Esophagus mucosa (tissue), 1 donor: ENCODE data around the gene DYNLT2. TPM values are rescaled to one million over a fixed set of nuclear protein-coding genes. Genes with fewer than 3 reads are reported as not detected.
A peak's percentile ranks its signal among the peaks of the same experiment; 100 is the strongest.
"Not testable (repeated sequence)": the region's sequence is repeated elsewhere in the genome, so short reads cannot be mapped to it uniquely, and the experiment has no call there.

Source experiments
- ATAC-seq: fragments of 200-7000 bp; cut with Tn5 transposase; one replicate; pipeline ENCODE4 v1.9.1; 2020
- total RNA-seq: library from RNA; stranded (reverse); gene quantifications from one replicate; pipeline ENCODE4 v1.2.4, GENCODE V29; 2023
- donor health status: DM: yes; HTN: yes; CAD: no.

Gene DYNLT2
- total RNA-seq, 1 donor from 2014 or later, result 0.84 TPM

- ATAC-seq, result no peak
Measured at GRCh38 chr6:169729961-169730360, 21.4 kb downstream of the DYNLT2 start.

GRCh38 chr6:169726963-169727362 lies 24.4 kb downstream of the DYNLT2 start:
- no peak for ATAC-seq

GRCh38 chr6:169726049-169726400 lies 25.3 kb downstream of the DYNLT2 start:
- no peak for ATAC-seq

- peak; percentile 62 for ATAC-seq
Measured at GRCh38 chr6:169725125-169726048, 26.0 kb downstream of the DYNLT2 start.

GRCh38 chr6:169724494-169725124 lies 26.8 kb downstream of the DYNLT2 start, which contains the start of gene PHF10:
Gene PHF10 (minus strand): TSS chr6:169724500. CDS start chr6:169723931, 569 bp downstream.
- ATAC-seq, result peak; percentile 47

- peak; percentile 5 for ATAC-seq
Measured at GRCh38 chr6:169723991-169724493, 27.3 kb downstream of the DYNLT2 start.

GRCh38 chr6:169723200-169723909 lies 28.0 kb downstream of the DYNLT2 start:
- ATAC-seq, result peak; percentile 54

GRCh38 chr6:169722362-169723199 lies 28.8 kb downstream of the DYNLT2 start:
- ATAC-seq, result peak; percentile 64

GRCh38 chr6:169720207-169720855 lies 31.0 kb downstream of the DYNLT2 start:
- no peak for ATAC-seq

GRCh38 chr6:169719117-169719516 lies 32.3 kb downstream of the DYNLT2 start:
- no peak for ATAC-seq

- no peak for ATAC-seq
Measured at GRCh38 chr6:169714595-169714994, 36.8 kb downstream of the DYNLT2 start.

GRCh38 chr6:169714178-169714577 lies 37.2 kb downstream of the DYNLT2 start:
- no peak for ATAC-seq

- no peak for ATAC-seq
Measured at GRCh38 chr6:169710009-169710408, 41.4 kb downstream of the DYNLT2 start.

GRCh38 chr6:169709293-169709692 lies 42.1 kb downstream of the DYNLT2 start:
- peak; percentile 61 for ATAC-seq

- ATAC-seq, result no peak
Measured at GRCh38 chr6:169707772-169708171, 43.6 kb downstream of the DYNLT2 start.

GRCh38 chr6:169702840-169703246 lies 48.5 kb downstream of the DYNLT2 start:
- no peak for ATAC-seq

GRCh38 chr6:169701954-169702839 lies 49.2 kb downstream of the DYNLT2 start, which contains the start of the genes C6orf120 and WDR27:
Gene C6orf120 (plus strand): TSS chr6:169702126. CDS start chr6:169702460, 334 bp downstream.
Gene WDR27 (minus strand): TSS chr6:169702029. CDS start chr6:169689005, 13,024 bp downstream.
- ATAC-seq, result peak; percentile 93

GRCh38 chr6:169701311-169701953 lies 49.9 kb downstream of the DYNLT2 start:
- no peak for ATAC-seq

- ATAC-seq, result no peak
Measured at GRCh38 chr6:169700296-169700695, 51.1 kb downstream of the DYNLT2 start.

GRCh38 chr6:169697115-169697514 lies 54.3 kb downstream of the DYNLT2 start:
- ATAC-seq, result not testable (repeated sequence)
